Fibroblast of gingiva (primary cell): Measurements from ENCODE around the gene TBC1D30.
"Not testable (repeated sequence)": the region's sequence is repeated elsewhere in the genome, so short reads cannot be mapped to it uniquely, and the experiment has no call there.

Experiments
- DNase-seq: peaks from one replicate; pipeline ENCODE4 v3.0.0-alpha.2; 2011; ENCODE audit warnings: low read depth

The TBC1D30 gene

GRCh38 chr12:64824500-64825142 lies at the start of gene TBC1D30:
TBC1D30 (plus strand) TSS chr12:64824647; CDS start chr12:64824880, 233 bp downstream.
- peak; percentile 9 for DNase-seq

DNA sequence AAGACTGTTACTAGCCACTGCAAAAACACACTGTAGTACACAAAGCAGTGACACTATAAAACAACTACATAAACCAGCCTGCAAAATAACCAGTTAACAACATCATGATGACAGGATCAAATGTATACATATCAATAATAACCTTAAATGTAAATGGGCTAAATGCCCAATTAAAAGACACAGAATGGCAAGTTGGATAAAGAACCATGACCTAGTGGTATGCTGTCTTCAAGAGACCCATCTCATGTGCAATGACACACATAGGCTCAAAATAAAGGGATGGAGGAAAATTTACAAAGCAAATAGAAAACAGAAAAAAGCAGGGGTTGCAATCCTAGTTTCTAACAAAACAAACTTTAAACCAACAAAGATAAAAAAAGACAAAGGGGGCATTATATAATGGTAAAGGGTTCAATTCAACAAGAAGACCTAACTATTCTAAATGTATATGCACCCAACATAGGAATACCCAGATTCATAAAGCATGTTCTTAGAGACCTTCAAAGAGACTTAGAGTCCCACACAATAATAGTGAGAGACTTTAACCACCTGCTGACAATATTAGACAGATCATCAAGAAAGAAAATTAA lies 49.2 kb upstream of the TBC1D30 start:
- DNase-seq: not testable (repeated sequence)

DNA sequence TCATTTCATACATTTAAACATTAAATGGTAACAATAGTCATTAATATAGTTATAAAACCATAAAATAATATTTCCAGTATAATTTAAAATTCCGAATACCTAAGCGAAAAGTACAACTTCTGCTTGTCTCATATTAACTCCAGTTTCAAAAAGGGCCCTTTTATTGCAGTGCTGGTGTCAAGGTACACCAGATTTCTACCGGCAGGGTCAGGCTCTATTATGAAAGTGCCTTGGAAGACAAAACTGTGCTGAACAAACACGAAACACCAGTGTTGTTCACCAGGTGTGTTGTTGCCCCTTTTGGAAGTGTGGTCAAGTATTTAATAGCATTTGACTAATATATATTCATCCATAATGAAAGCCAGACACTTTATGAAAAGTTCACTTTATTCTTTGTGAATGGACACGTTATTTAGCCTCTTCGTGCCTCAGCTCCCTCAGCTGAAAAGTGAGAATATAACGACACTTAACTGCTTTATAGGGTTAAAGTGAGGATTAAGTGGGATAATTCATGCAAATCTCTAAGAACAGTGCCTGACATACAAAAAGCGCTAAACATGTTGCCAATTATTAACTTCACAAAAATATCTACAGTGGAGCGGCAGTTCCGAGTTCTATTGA lies 45.0 kb upstream of the TBC1D30 start:
- no peak for DNase-seq

- DNase-seq: no peak
Observed at GRCh38 chr12:64780132-64780530, 44.3 kb upstream of the TBC1D30 start.

GRCh38 chr12:64780531-64781279 lies 43.7 kb upstream of the TBC1D30 start:
- no peak for DNase-seq

- no peak for DNase-seq
Observed at GRCh38 chr12:64781280-64782190, 42.9 kb upstream of the TBC1D30 start.

GRCh38 chr12:64782191-64782876 lies 42.1 kb upstream of the TBC1D30 start:
- DNase-seq: no peak

DNA sequence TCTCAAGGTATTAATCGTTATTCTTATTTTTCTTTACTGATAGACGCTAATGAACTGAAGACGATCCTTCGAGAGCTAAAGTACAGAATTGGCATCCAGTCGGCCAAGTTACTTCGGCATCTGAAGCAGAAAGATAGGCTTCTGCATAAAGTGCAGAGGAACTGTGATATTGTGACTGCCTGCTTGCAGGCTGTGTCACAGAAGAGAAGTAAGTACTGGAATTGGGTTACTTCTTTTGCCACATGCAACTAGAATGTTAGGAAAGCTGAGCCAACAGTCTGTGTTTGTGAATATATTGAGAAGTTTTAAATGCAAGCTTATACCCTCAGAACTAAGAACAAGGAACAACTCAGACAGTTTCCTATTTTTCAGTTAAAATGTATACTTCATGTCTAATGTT lies 38.6 kb upstream of the TBC1D30 start:
- no peak for DNase-seq

- DNase-seq: no peak
Observed at GRCh38 chr12:64790166-64790565, 34.3 kb upstream of the TBC1D30 start.

DNA sequence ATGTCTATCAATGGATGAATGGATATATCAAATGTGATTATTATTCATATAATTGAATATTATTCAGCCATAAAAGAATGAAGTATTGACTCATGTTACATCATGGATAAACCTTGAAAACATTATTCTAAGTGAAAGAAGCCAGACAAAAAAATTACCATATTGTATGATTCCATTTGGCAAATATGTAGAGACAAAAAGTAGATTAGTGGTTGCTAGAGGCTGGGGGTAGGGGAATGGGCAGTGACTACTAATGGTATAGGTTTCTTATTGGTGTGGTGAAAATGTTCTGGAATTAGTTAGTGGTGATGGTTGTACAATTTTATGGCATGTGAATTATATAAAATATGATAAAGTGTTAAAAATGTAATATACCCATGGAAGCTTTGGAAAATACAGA lies 33.4 kb upstream of the TBC1D30 start:
- DNase-seq: no peak

GRCh38 chr12:64792128-64792527 lies 32.3 kb upstream of the TBC1D30 start:
- no peak for DNase-seq

DNA sequence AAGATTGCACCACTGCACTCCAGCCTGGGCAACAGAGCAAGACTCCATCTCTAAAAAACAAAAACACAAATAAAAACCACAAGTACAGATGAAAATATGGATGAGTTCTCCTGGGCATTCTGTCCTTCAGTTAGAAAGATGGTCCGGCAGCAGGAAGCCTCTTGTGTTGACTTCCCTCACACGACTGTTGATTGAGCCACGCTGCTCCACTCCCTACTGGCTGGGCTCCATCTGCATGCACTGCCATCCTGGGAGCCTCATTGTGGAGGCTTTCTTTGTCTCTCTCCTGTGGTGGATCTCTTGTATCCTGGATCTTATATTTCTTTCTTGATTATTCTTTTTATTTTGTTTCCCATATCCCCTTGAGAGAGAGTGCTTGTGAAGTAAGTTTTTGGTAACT lies 30.8 kb upstream of the TBC1D30 start:
- DNase-seq: no peak

DNA sequence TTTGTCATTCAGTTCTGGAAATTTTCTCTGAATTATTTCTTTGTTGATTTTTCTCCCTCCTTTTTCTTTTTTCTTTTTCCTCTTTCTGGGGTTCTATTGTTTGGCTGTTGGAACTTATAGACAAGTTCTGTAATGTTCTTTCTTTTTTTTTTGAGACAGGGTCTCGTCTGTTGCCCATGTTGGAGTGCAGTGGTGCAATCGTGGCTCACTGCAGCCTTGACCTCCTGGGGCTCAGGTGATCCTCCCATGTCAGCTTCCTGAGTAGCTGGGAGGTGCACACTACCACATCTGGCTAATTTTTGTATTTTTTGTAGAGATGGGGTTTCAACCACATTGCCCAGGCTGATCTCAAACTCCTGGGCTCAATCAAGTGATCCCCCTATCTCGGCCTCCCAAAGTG lies 30.1 kb upstream of the TBC1D30 start:
- no peak for DNase-seq

GRCh38 chr12:64796205-64796845 lies 28.1 kb upstream of the TBC1D30 start:
- DNase-seq: peak; percentile 88

DNA sequence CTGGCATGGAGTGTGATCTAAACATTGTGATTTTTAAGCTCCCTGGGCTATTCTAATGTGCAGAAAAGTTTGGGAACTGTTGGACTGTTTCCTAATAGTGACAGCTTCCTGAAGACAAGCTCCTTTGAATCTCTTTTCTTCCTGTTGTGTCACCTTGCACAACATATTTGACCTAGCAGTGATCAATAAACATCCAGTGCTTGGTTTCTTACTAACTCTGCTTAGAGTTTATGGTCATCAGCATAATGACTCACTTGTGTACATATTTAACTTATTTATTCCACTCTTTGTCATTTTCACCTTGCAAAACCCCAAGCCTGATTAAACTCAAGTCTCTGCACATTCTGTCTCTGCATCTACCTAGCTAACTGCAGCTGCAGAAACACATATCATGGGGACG lies 27.3 kb upstream of the TBC1D30 start:
- no peak for DNase-seq

DNA sequence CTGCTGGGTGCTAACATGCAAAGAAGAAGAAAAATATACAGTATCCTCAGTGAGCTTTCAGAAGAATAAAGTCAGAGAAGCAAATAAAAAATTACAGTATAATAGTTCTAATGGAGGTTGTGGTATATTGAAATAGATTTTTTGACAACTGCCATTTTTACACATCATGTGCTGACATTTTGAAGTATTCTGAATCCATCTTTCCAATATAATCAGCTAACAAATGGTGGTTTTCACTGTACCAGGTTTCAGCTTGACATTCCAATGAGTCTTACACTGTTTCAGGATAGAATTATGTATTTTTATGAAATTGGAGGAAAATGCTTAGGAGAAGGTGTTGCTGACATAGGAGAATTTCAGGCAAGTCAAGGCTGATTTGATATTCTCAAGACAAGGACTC lies 26.3 kb upstream of the TBC1D30 start:
- no peak for DNase-seq

DNA sequence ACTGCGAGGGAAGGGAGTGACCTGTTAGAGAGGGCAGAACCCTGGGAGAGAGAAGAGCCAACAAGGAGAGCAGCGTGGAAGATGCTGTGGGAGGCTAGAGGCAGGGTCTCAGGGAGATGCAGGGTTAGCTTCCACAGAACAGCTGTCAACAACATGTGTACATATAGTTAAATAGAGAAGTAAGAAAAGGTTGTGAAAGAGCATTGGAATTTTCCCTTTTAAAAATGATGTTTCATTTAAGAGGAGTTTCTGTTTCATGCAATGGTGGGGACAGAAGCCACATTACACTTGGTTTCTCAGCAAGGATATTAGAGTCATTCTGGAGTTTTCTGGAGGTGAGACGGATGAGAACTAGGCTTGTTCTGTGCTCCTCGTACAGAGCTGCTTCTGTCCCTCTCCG lies 23.8 kb upstream of the TBC1D30 start:
- no peak for DNase-seq

GRCh38 chr12:64801381-64801780 lies 23.1 kb upstream of the TBC1D30 start:
- no peak for DNase-seq

GRCh38 chr12:64802180-64802775 lies 22.2 kb upstream of the TBC1D30 start:
- DNase-seq: not testable (repeated sequence)

GRCh38 chr12:64806173-64806572 lies 18.3 kb upstream of the TBC1D30 start:
- DNase-seq: no peak
